ENCODE measurements around the gene ZSWIM5.
"Not testable (repeated sequence)": the region's sequence is repeated elsewhere in the genome, so short reads cannot be mapped to it uniquely, and the experiment has no call there.

Gene ZSWIM5

DNA sequence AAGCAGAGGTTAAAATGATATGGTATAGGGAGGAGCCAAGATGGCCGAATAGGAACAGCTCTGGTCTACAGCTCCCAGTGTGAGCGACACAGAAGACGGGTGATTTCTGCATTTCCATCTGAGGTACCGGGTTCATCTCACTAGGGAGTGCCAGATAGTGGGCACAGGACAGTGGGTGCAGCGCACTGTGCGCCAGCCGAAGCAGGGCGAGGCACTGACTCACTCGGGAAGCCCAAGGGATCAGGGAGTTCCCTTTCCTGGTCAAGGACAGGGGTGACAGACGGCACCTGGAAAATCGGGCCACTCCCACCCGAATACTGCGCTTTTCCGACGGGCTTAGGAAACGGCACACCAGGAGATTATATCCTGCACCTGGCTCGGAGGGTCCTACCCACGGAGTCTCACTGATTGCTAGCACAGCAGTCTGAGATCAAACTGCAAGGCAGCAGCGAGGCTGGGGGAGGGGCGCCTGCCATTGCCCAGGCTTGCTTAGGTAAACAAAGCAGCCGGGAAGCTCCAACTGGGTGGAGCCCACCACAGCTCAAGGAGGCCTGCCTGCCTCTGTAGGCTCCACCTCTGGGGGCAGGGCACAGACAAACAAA is 26.4 kb downstream of the ZSWIM5 start:
- H3K27ac ChIP-seq (ENCODE audit: extremely low read depth, low read depth, low read length); H3K4me3 ChIP-seq (ENCODE audit: low read depth, low read length); POLR2A ChIA-PET; H3K36me3 ChIP-seq (ENCODE audit: control insufficient read depth in 2 of 2, insufficient read depth in 1 of 2, low read length in 2 of 2); H3K9me3 ChIP-seq (ENCODE audit: control insufficient read depth, insufficient read depth, low read depth, low read length); H3K4me1 ChIP-seq (ENCODE audit: control insufficient read depth, insufficient read depth, low read length): not testable (repeated sequence)
- TF ChIP-seq ZNF610 (tag by site-specific recombination; IDR thresholded peaks at IDR 0.05; ENCODE audit: borderline replicate concordance) (0 out of 2 replicates have a peak, but pooled peaks have one; percentile 31), SETDB1 (IDR thresholded peaks at IDR 0.05; ENCODE audit: insufficient read length, low read length) (peak; percentile 55), TRIM28 (IDR thresholded peaks at IDR 0.05; ENCODE audit: borderline replicate concordance, low read length) (peak; percentile 17; the same call in 1 of the 2 replicates)
- CTCF ChIA-PET, result interaction anchor here (1.4 kb wide), 1 partner anchor 120 kb away, joined by 3 read pairs; no protein-coding TSS in a partner anchor

DNA sequence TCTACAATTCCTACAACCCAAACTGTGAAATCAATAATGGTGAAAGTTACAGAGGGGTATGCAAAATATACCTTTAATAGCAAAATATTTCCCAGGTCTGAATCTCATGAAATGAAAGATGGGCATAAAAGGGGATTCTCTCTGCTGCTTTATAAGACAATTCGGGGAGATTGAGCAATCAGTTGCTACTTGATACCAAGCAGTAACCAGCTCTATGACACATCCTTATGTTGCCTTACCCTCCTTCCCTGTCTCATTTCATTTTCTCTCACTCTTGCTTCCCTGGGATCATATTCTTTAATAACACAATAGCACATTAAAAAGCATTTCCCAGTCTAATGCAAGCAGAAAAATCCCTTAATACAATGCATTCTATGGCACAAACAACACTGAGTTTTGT is 29.0 kb downstream of the ZSWIM5 start:
- H3K4me1 ChIP-seq (ENCODE audit: control insufficient read depth, insufficient read depth, low read length), result peaks cover 8% of the 10 kb centered on the region; the same call in 1 of the 2 replicates
- ChIA-PET POLR2A (no interaction called here), CTCF (no interaction called here)

More for the DNA sequence above, 29.0 kb downstream of the ZSWIM5 start:
- TF ChIP-seq, protein P1, sequence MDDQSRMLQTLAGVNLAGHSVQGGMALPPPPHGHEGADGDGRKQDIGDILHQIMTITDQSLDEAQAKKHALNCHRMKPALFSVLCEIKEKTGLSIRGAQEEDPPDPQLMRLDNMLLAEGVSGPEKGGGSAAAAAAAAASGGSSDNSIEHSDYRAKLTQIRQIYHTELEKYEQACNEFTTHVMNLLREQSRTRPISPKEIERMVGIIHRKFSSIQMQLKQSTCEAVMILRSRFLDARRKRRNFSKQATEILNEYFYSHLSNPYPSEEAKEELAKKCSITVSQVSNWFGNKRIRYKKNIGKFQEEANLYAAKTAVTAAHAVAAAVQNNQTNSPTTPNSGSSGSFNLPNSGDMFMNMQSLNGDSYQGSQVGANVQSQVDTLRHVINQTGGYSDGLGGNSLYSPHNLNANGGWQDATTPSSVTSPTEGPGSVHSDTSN (CRISPR knock-in tag; IDR thresholded peaks at IDR 0.05), result no peak
- TF ChIP-seq ZNF571 (tag by site-specific recombination; IDR thresholded peaks at IDR 0.05) (no peak), ZNF777 (tag by site-specific recombination; IDR thresholded peaks at IDR 0.05; ENCODE audit: borderline replicate concordance) (no peak), ZNF670 (tag by site-specific recombination; IDR thresholded peaks at IDR 0.05; ENCODE audit: low read depth) (no peak), ZNF426 (tag by site-specific recombination; IDR thresholded peaks at IDR 0.05) (no peak), PRDM1 (tag by site-specific recombination; IDR thresholded peaks at IDR 0.05) (peak; percentile 50), ZNF146 (tag by site-specific recombination; IDR thresholded peaks at IDR 0.05) (no peak), BCL11B (tag by site-specific recombination; IDR thresholded peaks at IDR 0.05; ENCODE audit: low read depth) (no peak), ZNF600 (tag by site-specific recombination; IDR thresholded peaks at IDR 0.05) (no peak), ZNF596 (tag by site-specific recombination; IDR thresholded peaks at IDR 0.05) (no peak), ZFP69B (tag by site-specific recombination; IDR thresholded peaks at IDR 0.05) (no peak), MZF1 (tag by site-specific recombination; IDR thresholded peaks at IDR 0.05; ENCODE audit: borderline replicate concordance) (peak; percentile 52; the same call in 1 of the 2 replicates)
- TF ChIP-seq, protein P2, sequence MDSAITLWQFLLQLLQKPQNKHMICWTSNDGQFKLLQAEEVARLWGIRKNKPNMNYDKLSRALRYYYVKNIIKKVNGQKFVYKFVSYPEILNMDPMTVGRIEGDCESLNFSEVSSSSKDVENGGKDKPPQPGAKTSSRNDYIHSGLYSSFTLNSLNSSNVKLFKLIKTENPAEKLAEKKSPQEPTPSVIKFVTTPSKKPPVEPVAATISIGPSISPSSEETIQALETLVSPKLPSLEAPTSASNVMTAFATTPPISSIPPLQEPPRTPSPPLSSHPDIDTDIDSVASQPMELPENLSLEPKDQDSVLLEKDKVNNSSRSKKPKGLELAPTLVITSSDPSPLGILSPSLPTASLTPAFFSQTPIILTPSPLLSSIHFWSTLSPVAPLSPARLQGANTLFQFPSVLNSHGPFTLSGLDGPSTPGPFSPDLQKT (IDR thresholded peaks at IDR 0.05; ENCODE audit: borderline replicate concordance, low read depth, low read length), result no peak
- TF ChIP-seq, protein P3, sequence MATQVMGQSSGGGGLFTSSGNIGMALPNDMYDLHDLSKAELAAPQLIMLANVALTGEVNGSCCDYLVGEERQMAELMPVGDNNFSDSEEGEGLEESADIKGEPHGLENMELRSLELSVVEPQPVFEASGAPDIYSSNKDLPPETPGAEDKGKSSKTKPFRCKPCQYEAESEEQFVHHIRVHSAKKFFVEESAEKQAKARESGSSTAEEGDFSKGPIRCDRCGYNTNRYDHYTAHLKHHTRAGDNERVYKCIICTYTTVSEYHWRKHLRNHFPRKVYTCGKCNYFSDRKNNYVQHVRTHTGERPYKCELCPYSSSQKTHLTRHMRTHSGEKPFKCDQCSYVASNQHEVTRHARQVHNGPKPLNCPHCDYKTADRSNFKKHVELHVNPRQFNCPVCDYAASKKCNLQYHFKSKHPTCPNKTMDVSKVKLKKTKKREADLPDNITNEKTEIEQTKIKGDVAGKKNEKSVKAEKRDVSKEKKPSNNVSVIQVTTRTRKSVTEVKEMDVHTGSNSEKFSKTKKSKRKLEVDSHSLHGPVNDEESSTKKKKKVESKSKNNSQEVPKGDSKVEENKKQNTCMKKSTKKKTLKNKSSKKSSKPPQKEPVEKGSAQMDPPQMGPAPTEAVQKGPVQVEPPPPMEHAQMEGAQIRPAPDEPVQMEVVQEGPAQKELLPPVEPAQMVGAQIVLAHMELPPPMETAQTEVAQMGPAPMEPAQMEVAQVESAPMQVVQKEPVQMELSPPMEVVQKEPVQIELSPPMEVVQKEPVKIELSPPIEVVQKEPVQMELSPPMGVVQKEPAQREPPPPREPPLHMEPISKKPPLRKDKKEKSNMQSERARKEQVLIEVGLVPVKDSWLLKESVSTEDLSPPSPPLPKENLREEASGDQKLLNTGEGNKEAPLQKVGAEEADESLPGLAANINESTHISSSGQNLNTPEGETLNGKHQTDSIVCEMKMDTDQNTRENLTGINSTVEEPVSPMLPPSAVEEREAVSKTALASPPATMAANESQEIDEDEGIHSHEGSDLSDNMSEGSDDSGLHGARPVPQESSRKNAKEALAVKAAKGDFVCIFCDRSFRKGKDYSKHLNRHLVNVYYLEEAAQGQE (tag by site-specific recombination; IDR thresholded peaks at IDR 0.05), result no peak
- TF ChIP-seq, protein P4, sequence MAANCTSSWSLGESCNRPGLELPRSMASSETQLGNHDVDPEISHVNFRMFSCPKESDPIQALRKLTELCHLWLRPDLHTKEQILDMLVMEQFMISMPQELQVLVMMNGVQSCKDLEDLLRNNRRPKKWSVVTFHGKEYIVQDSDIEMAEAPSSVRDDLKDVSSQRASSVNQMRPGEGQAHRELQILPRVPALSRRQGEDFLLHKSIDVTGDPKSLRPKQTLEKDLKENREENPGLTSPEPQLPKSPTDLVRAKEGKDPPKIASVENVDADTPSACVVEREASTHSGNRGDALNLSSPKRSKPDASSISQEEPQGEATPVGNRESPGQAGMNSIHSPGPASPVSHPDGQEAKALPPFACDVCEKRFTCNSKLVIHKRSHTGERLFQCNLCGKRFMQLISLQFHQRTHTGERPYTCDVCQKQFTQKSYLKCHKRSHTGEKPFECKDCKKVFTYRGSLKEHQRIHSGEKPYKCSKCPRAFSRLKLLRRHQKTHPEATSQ (tag by site-specific recombination; IDR thresholded peaks at IDR 0.05), result no peak
- TF ChIP-seq, protein P5, sequence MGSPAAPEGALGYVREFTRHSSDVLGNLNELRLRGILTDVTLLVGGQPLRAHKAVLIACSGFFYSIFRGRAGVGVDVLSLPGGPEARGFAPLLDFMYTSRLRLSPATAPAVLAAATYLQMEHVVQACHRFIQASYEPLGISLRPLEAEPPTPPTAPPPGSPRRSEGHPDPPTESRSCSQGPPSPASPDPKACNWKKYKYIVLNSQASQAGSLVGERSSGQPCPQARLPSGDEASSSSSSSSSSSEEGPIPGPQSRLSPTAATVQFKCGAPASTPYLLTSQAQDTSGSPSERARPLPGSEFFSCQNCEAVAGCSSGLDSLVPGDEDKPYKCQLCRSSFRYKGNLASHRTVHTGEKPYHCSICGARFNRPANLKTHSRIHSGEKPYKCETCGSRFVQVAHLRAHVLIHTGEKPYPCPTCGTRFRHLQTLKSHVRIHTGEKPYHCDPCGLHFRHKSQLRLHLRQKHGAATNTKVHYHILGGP (tag by site-specific recombination; IDR thresholded peaks at IDR 0.05), result no peak
- Histone ChIP-seq H3K27ac (ENCODE audit: extremely low read depth, low read depth, low read length) (no peak overlapping the region), H3K36me3 (ENCODE audit: control insufficient read depth in 2 of 2, insufficient read depth in 1 of 2, low read length in 2 of 2) (no peaks in the 10 kb centered on the region), H3K9me3 (ENCODE audit: control insufficient read depth, insufficient read depth, low read depth, low read length) (no peaks in the 10 kb centered on the region; the same call in 1 of the 2 replicates), H3K4me3 (ENCODE audit: low read depth, low read length) (no peak overlapping the region)

Measured in HEK293 (cell line).